NCI-H2107 treated with DMSO at 0.1 percent for 48 hours (cell line): ENCODE results near the gene TNFRSF14.

Experiments
- DNase-seq: peaks from one replicate; lab custom pipeline; 2025; ENCODE audit not compliant: unreplicated experiment; lab: John Stamatoyannopoulos, UW

Gene TNFRSF14

DNA sequence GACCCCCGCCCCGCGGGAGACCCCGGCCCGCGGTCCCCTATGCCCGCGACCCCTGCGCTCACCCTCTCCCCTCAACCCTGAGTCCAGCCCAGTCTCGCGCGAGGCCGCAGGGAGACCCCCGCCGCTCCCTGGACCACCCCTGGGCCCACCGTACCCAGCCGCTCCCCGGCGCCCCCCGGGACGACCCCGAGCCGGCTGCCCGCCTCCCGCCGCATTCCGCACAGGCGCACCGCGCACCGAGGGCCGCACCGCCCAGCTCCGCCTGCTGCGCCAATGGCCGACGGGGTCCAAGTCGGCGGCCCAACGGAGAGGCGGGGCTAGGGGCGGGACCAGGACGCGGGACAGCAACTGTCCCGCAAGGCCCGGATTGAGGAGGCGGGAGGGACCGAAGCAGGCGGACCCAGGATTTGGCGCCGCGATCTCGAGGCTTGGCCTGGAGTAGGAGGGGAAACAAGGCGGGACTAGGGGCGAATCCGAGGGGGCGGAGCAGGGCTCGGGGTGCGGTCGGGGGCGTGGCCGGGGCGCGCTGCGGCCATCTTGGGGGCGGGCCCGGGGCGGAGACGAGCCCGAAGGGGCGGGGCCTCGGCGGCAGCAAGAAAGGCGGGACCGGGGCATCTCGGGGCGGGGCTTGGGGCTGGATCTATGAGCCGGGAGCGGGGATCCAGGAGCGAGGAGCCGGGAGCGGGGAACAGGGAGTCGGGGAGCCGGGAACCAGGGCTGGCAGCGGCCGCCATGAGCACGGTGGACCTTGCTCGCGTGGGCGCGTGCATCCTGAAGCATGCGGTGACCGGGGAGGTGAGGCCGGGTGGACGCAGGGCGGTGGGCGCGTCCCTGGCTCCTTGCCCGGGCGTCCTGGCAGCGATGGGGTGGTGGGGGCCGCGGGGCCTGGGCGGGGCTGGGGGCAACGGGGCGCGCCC, 30.2 kb downstream of the TNFRSF14 start, which contains the start of gene PRXL2B:
Gene PRXL2B, plus strand, starts transcription at position 624 of the 917 bp plus-strand sequence. Its CDS starts 109 bp downstream, at position 733.
- DNase-seq = peak; percentile 30

DNA sequence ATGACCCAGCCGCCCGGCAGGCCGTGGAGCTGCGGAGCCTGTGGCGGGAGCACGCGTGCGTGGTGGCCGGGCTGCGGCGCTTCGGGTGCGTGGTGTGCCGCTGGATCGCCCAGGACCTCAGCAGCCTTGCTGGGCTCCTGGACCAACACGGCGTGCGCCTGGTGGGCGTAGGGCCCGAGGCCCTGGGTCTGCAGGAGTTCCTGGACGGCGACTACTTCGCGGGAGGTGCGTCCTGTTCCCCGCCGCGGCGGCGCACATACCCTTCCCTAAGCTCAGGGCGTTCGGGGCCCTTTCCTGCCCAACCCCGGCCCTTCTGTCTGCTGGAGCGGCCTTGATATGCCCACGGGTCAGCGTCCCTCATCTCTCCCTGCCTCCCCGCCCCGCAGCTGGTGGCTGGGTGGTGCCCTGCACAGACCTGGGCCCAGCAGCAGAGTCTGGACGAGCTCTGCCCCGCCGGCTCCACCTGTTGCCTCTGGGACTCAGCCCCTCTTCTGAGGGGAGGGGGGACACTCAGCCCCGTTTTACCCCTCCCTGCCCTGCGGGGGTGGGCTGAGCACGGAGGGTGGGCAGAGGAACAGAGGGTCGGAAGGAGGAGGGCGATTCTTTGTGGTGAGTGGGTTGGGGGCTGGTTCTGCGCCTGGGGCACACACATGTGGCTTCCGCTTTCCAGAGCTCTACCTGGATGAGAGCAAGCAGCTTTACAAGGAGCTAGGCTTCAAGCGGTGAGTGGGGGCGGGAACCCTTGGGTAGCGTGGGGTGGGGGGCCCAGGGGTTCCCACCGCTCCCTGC, 31.1 kb downstream of the TNFRSF14 start:
- DNase-seq = no peak

DNA sequence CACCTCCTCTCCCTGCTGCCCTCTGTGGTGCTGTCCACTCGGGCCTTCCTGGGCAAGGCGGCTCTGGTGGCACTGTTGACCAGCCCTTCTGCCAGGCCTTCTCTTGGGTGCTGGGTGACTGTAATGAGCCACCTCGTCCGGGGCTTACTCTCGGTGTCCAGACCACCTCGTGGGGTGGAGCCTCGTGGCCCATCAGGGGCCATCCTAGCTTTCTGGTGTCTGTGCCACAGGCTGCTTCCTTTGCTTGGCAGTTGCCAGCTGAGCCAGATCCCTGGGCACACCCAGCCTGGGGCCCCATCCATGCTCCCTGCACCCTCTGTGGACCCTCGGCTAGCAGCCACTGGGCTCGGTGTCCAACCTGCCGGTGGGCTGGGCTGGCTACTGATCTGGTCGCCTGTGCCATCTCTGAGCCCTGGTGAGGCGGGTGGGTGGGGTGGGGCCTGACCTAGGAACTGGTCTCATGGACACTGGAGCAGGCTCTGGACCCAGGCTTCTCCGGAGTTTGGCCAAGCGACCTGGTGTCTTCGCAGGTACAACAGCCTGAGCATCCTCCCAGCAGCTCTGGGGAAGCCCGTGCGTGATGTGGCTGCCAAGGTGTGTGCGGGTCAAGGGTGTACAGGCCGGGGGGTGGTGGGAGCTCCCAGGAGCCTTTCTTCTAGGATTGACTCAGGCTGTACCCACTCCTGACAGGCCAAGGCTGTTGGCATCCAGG, 31.8 kb downstream of the TNFRSF14 start:
- DNase-seq = no peak

DNA sequence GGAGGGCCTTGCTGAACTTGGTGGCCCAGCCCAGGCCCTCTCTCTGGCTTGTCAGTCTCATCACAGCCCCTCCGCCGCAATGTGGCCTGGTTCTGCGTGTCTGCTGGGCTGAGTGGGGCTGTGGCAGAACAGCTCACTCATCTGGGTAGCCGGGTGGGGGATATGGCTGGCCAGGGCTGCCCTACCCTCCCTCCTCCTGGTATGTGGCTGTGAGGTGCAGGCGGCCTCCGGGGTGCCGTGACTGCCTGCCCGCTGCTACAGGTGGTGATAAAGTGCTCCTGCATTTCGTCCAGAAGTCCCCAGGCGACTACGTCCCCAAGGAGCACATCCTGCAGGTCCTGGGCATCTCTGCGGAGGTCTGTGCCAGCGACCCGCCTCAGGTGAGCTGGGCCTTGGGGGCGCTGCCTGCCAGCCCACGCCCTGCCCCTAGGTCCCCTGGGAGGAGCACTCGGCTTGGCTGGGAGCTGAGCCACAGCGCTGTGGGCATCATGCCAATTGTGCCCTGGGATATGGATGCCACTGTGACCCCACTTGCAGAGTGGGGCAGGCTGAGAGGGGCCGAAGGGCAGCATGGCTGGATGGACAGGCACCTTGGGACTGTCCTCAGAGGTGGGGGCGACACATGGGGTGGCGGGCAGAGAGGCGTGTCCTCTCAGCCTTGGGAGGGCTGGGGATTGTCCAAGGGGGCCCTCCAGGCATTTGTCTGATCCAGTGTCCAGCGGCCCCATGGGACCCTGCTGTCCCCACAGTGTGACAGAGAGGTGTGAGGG, 32.7 kb downstream of the TNFRSF14 start:
- no peak for DNase-seq

DNA sequence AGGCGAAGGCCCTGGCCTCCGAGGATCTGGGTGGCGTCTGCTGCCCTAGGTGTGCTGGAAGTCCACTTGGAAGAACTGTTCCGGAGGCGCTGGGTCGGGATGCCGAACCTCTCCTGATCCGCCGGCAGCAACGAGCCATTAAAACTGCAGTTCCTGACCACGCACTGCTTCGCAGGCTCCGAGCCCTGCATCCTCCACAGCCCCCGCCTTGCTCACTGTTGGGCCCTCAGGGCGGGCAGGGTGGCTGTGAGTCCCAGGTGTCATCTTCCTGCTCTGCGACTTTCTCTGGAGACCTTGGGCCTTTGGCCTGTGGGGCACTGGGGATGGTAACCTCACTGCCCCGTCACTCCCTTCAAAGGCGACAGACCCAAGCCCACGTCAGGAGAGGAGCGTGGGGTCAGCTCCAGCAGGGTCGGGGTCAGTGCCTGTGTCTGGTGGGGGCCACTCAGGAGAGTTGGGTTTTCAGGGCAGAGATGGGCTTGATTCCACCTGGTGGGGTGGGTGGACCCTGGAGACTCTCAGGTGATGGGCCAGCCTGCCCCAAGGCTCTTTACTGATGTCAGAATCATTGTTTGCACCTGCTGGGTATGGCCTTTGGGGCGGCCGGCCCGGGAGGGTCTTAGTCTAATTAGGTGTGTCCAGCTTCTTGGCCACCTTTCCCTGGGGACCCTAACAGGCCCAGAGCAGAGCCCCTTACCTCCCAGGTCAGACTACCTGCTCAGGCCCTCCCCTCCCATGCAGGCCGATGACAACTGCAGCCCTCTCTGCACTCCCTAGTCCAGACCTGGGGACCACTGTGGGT, 33.5 kb downstream of the TNFRSF14 start:
- no peak for DNase-seq

DNA sequence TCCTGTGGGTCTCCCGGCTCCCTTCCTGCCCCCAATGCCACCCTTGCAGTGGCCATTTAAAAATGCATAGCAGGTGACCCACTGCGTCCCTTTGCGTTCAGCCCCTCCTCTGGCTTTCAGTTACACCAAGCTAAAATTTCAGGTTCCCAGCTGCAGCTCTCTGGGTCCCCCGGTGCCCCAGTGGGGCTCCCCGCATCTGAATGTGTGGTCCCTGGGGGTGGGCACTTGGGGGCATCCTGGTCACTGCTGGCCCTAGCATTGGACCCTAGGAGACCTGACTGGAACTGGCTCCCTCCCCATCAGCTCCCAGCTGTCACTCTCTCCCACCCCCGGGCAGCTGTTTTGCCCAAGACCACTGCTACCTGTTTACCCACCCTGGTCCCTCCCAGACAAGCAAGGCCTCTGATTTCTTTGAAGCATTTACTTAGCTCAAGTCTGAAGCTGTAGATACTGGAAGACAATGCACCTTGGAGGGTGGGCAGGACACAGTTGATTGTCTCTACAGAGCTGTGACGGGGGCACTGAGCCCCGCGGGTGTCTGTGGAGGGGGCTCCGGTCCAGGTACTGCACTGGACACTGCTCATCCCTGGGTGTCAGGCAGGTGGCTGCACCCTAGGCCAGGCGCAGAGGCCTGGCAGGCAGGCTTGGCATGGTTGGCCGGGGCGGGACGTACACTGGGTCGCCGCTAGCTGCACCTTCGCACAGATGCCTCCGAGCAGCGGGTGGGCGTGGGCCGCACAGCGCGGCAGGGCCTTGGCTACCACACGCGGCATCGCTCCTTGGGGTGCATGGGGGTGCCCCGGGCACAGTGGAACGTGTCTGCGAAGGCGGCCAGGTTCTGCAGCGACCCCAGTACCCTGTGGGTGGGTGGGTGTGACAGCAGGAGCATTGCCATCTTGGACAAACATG, 34.3 kb downstream of the TNFRSF14 start:
- DNase-seq = no peak

DNA sequence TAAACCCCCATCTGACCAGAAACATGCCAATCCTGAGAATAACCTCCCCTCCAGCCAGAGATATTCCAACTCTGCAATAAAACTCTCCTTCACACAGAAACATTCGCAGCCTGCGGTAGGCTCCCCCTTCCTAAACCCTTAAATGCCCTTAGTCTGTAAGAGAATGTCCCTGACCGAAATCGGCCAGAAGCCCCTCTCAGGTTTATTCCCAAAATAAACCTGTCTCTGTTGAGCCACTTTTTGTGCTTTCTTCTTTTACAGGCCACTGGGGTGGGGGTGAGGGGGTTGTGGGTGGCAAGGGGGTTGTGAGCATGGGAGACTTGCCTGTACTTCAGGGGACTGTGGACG, 35.0 kb downstream of the TNFRSF14 start:
- DNase-seq = no peak

DNA sequence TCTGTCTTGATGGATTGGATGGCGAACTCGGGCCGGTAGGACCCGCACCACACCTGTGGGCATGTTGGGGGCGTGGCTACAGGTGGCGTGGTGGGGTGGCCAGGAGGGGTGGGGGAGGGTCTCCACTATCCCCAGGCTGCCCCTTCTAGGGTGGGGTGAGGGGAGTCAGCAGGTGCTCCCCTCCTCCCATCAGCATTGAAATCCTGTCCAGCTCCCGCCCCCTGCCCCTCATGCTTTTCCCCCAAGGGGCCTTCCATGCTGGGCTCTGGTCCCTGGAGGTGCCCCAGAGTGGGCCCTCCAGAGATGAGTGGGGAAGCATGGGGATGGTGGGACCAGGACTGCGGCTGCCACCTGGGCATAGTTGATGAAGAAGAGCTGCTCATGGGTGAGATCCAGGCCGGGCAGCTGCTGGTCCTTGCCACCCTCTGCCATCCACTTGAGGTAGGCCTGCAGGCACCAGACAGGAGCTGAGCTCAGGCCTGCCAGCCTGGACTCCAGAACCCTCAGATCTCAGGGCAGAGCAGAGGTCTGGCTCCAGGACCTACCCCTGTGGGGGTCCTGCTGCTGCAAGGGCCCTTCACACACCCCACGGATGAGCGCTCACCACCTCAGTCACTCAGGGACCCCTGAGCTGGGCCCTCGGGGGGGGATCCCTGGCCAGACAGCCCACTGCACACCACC, 35.5 kb downstream of the TNFRSF14 start:
- no peak for DNase-seq

DNA sequence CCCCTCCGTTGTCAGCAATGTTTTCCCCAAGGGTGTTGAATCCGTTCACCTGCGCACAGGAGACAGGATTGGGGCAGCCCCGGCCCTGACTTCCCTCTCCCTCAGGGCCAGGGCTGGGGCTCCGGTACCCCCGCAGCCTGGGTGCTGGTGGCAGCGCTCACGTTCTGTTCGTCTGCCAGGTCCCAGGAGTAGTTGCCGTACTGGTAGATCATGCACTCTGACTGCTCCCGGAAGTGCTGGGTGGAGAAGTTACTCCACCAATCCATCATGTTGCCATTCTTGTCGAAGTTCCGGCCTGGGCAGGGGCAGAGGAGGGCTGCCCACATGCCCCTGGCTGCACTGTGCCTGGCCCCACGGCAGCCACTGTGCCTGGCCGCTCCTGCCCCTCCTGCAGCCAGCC, 36.5 kb downstream of the TNFRSF14 start:
- no peak for DNase-seq

DNA sequence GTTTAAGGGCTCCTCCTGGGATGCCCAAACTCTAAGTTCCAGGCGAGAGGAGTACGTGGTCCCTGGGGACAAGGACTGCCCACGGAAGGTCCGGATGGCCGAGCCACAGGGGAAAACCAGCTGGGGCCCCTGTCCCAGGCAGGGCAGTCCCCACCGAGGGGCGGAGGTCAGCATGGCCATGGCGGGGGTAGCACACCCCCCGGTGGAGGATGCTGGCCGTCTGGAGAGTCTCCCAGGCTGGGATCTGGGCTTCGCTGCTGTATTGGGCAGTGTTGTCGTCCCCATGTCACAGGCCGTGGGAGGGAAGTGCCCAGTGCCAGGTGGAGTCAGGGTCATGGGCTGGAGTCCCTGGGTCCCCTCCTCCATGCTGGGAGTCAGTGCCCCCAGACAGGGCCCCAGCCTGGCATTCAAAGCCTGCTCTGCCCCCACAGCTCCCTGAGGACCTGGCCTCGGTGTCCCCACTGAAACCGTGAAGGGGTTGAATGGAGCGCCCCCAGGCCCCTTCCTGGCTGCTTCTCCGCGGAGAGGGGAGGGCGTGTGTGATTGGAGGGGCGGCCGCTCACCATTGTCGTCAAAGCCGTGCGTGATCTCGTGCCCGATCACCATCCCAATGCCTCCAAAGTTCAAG, 37.2 kb downstream of the TNFRSF14 start:
- no peak for DNase-seq

DNA sequence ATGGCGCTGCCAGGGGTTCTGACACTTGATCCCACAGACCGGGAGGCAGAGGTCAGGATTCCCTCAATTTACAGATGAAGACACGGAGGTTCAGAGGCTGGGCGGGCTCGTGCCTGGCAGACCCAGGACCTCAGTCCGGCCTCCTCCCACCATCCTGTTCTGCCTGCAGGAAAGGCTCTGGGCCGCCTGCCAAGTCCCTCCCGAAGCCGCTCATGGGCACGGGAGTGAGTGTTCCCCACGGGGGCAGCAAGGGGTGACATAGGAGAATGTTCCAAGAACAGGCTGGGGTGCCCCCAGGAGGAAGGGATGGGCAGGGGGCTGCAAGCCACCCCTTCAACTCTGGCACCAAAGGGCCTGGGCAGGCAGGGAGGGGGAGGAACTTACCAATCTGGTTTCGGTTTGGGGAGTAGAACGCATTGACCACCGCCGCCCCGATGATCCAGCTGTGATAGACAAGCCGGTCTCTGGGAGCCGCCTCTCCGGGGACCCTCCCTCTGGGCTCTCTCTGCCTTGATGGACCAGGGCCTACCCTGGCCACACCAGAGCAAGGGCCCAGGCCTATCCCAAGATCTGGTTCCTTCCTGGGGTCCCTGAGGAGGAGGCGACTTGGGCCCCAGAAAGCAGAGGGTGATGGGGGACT, 38.0 kb downstream of the TNFRSF14 start:
- DNase-seq = no peak

DNA sequence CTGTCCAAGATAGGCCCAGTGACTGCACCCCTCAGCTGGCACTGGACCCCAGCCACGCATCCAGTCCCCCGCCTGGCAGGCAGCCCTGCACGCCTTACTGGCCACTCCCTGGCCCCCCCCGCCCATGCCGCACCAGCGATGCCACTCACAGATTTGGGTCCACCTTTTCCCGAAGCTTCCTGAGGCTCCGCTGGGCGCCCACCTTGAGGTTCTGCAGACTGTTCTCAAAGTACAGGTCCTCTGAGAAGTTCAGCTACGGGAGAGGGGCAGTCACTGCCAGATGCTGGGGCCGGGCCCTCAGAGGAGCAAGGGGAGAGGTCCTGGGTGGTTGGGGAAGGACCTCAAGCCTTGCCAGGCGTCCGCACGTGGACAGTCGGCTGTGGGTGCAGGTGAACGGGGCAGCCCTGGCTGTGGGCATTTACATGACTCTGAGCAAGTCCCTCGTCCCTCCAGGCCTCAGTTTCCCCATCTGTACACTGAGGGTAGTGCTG, 38.5 kb downstream of the TNFRSF14 start:
- DNase-seq = no peak

DNA sequence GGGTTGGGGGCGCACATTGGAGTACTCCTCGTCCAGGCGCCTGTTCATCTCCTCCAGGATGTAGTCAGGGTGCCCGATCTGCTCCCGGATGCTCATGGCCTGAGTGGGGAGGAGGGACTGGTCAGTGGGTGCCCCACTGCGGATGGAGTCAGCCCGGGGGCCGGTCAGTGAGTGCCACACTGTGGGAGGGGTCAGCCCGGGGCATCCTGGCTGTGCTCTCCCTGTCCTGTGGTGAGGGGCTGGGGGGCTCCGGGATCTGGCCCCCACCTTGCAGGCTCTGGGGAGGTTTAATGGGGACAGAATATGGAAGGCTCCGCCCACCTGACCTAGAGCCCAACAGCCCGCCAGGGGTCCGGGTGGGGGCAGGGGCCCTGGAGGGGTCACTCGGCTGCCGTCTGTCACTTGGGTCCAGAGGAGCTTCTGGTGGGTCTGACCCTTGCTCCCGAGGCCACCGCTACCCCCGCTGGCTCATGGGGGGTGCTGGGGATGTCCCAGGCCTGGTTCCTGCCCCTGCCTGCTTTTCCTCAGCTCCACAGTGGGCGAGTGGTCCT, 39.2 kb downstream of the TNFRSF14 start:
- DNase-seq = no peak

DNA sequence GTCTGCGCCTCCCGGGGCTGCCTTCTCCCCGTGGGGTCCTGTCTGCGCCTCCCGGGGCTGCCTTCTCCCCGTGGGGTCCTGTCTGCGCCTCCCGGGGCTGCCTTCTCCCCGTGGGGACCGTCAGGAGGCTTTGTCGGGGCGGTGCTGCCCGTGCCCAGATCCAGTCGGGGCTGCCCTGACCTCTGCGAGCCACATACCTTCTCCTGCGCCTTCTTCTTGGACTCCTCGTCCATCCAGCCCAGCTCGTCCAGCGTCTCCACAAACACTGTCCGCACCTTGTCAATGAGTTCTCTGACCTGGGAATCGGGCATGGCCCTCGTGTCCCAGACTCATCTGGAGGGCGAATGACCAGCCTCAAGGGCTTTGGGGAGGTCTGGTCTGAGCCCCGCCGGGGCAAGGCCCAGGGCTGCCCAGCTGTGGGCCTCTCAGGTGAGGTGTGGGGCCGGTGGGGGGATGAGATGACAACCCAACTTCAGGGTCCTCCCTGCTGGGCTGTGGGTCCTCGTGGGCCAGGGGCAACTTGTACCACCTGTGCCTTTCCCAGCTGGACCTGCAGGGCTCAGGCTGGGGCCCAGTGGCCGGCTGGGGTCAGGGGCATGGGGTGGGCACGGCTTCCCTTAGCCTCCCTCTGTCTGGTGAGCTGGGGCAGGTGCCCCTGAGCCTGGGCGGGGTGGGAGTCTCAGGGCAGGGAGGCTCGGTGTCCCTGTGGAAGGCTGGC, 39.8 kb downstream of the TNFRSF14 start:
- no peak for DNase-seq

DNA sequence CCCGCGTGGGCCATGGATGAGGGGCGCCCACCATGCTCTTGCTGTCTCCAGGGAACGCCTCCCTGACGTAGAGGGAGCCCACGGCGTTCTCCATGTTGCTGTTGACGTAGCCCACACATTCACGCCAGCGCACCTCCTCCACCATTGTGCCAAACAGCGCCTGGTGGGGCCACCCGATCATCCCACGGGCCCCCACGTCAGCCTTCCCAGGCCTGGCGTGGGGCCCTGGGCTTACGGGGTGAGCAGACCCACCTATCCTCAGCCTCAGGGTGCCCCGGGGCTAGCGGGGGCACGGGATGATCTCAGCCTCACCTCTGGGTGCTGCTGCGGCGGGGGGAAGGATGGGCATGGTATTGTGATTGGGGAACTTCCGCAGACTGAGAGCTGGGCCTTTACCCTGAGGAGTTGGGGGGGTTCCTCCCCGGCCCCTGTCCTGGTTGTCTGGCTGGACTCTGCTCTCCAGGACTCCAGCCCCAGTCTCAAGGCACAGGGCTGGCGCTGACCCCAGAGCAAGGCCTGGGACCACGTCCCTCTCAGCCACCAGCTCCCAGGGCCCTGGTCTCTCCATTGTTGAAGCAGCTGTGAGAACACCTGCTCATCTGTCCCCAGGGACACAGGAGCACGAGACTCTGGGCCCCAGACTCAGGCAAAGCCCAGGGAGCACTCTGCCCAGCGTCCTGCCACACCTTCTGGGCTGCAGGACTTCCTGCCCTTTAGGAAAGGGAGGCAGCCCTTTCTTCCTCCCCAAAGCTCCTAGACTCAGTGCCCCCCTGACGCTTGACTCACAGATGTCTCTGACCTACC, 40.6 kb downstream of the TNFRSF14 start:
- peak; percentile 11 for DNase-seq
